ENCODE results near the gene TNIP3. TPM values are rescaled to one million over a fixed set of nuclear protein-coding genes. Genes with fewer than 3 reads are reported as not detected.

The TNIP3 gene
- total RNA-seq, 1 donor from 2014 or later, result 0.47 TPM

Small RNA genes within 50 kb of the gene (small RNA-seq; reads per million reads assigned to genes)
- not detected for gene RNU6-948P

Other genes with a start within 250 kb of the TNIP3 start
- 17.2 TPM for gene PRDM5, start 241.6 kb downstream of the TNIP3 start, total RNA-seq
- gene NDNF, start 91.8 kb downstream of the TNIP3 start, total RNA-seq, result 4.8 TPM
- not detected for gene QRFPR, start 216.7 kb upstream of the TNIP3 start, total RNA-seq

All from occipital lobe (tissue), 2 donors.